Nephron progenitor cell (in vitro differentiated cells): ENCODE measurements around the gene CETP.
"Not testable (repeated sequence)": the region's sequence is repeated elsewhere in the genome, so short reads cannot be mapped to it uniquely, and the experiment has no call there.

Experiments
- DNase-seq: peaks from one replicate; pipeline ENCODE4 v3.0.0; 2021
- H3K27ac Mint-ChIP-seq: 2 replicates; pipeline ENCODE4 v1.8.0; 2021; ENCODE audit warnings: mild to moderate bottlenecking, moderate library complexity, mixed read lengths
- H3K27me3 Mint-ChIP-seq: 2 replicates; pipeline ENCODE4 v1.8.0; 2021; ENCODE audit warnings: mild to moderate bottlenecking, low read depth, mixed read lengths; ENCODE audit not compliant: poor library complexity
- H3K36me3 Mint-ChIP-seq: 2 replicates; pipeline ENCODE4 v1.8.0; 2021; ENCODE audit warnings: low read depth, mixed read lengths
- H3K4me1 Mint-ChIP-seq: 2 replicates; pipeline ENCODE4 v1.8.0; 2021; ENCODE audit warnings: mixed read lengths
- H3K4me3 Mint-ChIP-seq: 2 replicates; pipeline ENCODE4 v1.8.0; 2021; ENCODE audit warnings: mild to moderate bottlenecking, moderate library complexity, mixed read lengths
- H3K9me3 Mint-ChIP-seq: 2 replicates; pipeline ENCODE4 v1.8.0; 2021; ENCODE audit warnings: mild to moderate bottlenecking, moderate library complexity, mixed read lengths
- CTCF ChIP-seq: fragments of 200-600 bp; sonication (generic); IDR thresholded peaks from 2 replicates; pipeline ENCODE4 v1.5.0; 2021; ENCODE audit warnings: antibody characterized with exemption

Gene CETP

GRCh38 chr16:56933828-56934598 lies 27.7 kb upstream of the CETP start:
- Mint-ChIP-seq H3K4me3 (peak overlapping the region; percentile 96), H3K27ac (no peak overlapping the region), H3K36me3 (peaks cover 40% of the 10 kb centered on the region), H3K27me3 (peaks cover 3% of the 10 kb centered on the region), H3K9me3 (no peaks in the 10 kb centered on the region), H3K4me1 (peaks cover 41% of the 10 kb centered on the region)
- no peak for DNase-seq
- no peak for TF ChIP-seq CTCF

- peaks cover 47% of the 10 kb centered on the region for H3K36me3 Mint-ChIP-seq
- not testable (repeated sequence) for H3K9me3 Mint-ChIP-seq, H3K27ac Mint-ChIP-seq, H3K27me3 Mint-ChIP-seq, DNase-seq
- H3K4me3 Mint-ChIP-seq: peak overlapping the region; percentile 66
- peaks cover 41% of the 10 kb centered on the region for H3K4me1 Mint-ChIP-seq
Observed at GRCh38 chr16:56934599-56935145, 27.1 kb upstream of the CETP start.

GRCh38 chr16:56935201-56935600 lies 26.5 kb upstream of the CETP start:
- Mint-ChIP-seq H3K27me3 (no peaks in the 10 kb centered on the region), H3K4me3 (no peak overlapping the region), H3K9me3 (no peaks in the 10 kb centered on the region), H3K4me1 (peaks cover 41% of the 10 kb centered on the region), H3K36me3 (peaks cover 52% of the 10 kb centered on the region), H3K27ac (no peak overlapping the region)
- DNase-seq: no peak
- no peak for TF ChIP-seq CTCF

- H3K9me3 Mint-ChIP-seq: no peaks in the 10 kb centered on the region
- no peak overlapping the region for H3K4me3 Mint-ChIP-seq
- no peak for DNase-seq
- H3K27ac Mint-ChIP-seq: no peak overlapping the region
- peaks cover 55% of the 10 kb centered on the region for H3K36me3 Mint-ChIP-seq
- peaks cover 29% of the 10 kb centered on the region for H3K4me1 Mint-ChIP-seq
- no peak for TF ChIP-seq CTCF
- H3K27me3 Mint-ChIP-seq: no peaks in the 10 kb centered on the region
Observed at GRCh38 chr16:56936491-56936890, 25.3 kb upstream of the CETP start.

- Mint-ChIP-seq H3K9me3 (no peaks in the 10 kb centered on the region), H3K4me1 (peaks cover 29% of the 10 kb centered on the region), H3K27ac (no peak overlapping the region), H3K4me3 (no peak overlapping the region), H3K27me3 (no peaks in the 10 kb centered on the region), H3K36me3 (peaks cover 59% of the 10 kb centered on the region)
- DNase-seq: no peak
- no peak for TF ChIP-seq CTCF
Observed at GRCh38 chr16:56936950-56937349, 24.8 kb upstream of the CETP start.

GRCh38 chr16:56938664-56939513 lies 22.9 kb upstream of the CETP start:
- Mint-ChIP-seq H3K27ac (no peak overlapping the region), H3K9me3 (no peaks in the 10 kb centered on the region), H3K36me3 (peaks cover 73% of the 10 kb centered on the region), H3K4me1 (peaks cover 17% of the 10 kb centered on the region), H3K4me3 (no peak overlapping the region), H3K27me3 (no peaks in the 10 kb centered on the region)
- DNase-seq: no peak
- TF ChIP-seq CTCF: no peak
